Gastroesophageal sphincter (tissue), 3 donors: ENCODE results near the gene LHX5.

Experiments
- EP300 ChIP-seq: sonication (generic); formaldehyde crosslinking; IDR thresholded peaks from one replicate; pipeline ENCODE4 v1.6.1; 2017; ENCODE audit warnings: antibody characterized with exemption, mild to moderate bottlenecking
- TF ChIP-seq, protein P1 (sequence below), 4 experiments: fragments of 200-600 bp in 2 of 4; fragments of 450-650 bp in 2 of 4; sonication (generic) in 1 of 4; IDR thresholded peaks; one replicate each; pipeline ENCODE4 v1.5.1; 2017 to 2019; ENCODE audit warnings: antibody characterized with exemption in 4 of 4, mild to moderate bottlenecking in 2 of 4, moderate library complexity in 2 of 4

GRCh38 chr12:113514602-113515001 is 42.9 kb upstream of the LHX5 start:
- no peak for TF ChIP-seq EP300
- TF ChIP-seq, protein P1, sequence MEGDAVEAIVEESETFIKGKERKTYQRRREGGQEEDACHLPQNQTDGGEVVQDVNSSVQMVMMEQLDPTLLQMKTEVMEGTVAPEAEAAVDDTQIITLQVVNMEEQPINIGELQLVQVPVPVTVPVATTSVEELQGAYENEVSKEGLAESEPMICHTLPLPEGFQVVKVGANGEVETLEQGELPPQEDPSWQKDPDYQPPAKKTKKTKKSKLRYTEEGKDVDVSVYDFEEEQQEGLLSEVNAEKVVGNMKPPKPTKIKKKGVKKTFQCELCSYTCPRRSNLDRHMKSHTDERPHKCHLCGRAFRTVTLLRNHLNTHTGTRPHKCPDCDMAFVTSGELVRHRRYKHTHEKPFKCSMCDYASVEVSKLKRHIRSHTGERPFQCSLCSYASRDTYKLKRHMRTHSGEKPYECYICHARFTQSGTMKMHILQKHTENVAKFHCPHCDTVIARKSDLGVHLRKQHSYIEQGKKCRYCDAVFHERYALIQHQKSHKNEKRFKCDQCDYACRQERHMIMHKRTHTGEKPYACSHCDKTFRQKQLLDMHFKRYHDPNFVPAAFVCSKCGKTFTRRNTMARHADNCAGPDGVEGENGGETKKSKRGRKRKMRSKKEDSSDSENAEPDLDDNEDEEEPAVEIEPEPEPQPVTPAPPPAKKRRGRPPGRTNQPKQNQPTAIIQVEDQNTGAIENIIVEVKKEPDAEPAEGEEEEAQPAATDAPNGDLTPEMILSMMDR (IDR thresholded peaks at IDR 0.05): no peak
